Upper lobe of right lung (tissue), 1 donor: Measurements from ENCODE around the gene ARL5C. TPM values are rescaled to one million over a fixed set of nuclear protein-coding genes. Genes with fewer than 3 reads are reported as not detected.

Experiments
- ATAC-seq: fragments of 200-7000 bp; cut with Tn5 transposase; one replicate; pipeline ENCODE4 v1.9.1; 2020; ENCODE audit warnings: mild to moderate bottlenecking, moderate library complexity
- DNase-seq: peaks from one replicate; pipeline ENCODE4 v3.0.0-alpha.2; 2020
- H3K27ac ChIP-seq: fragments of 200-600 bp; one replicate; pipeline ENCODE4 v1.8.0; 2022
- H3K27me3 ChIP-seq: fragments of 200-600 bp; one replicate; pipeline ENCODE4 v1.8.0; 2022; ENCODE audit warnings: mild to moderate bottlenecking
- H3K36me3 ChIP-seq: fragments of 200-600 bp; one replicate; pipeline ENCODE4 v1.8.0; 2022
- H3K4me1 ChIP-seq: fragments of 200-600 bp; one replicate; pipeline ENCODE4 v1.8.0; 2022
- H3K4me3 ChIP-seq: fragments of 200-600 bp; one replicate; pipeline ENCODE4 v1.8.0; 2022; ENCODE audit warnings: mild to moderate bottlenecking
- H3K9me3 ChIP-seq: fragments of 200-600 bp; one replicate; pipeline ENCODE4 v1.8.0; 2022
- CTCF ChIP-seq: fragments of 200-600 bp; IDR thresholded peaks from one replicate; pipeline ENCODE4 v1.8.0; 2022; ENCODE audit warnings: antibody characterized with exemption
- intact Hi-C: fragments of 100-400 bp; cut with DNase I; formaldehyde crosslinking; loops from one replicate; pipeline ENCODE4 v1.11.0; 2022
- total RNA-seq: library from RNA; stranded (reverse); fragmentation: NEBNext Ultra II Directional; extraction: Animal tissue kit (Norgen Biotek cat#: 25700); gene quantifications from one replicate; pipeline ENCODE4 v1.2.1, GENCODE V29; 2021
- donor health status: DM: no; HTN: yes; CAD: no; lungs with severe emphysema.

ARL5C gene
- total RNA-seq, 1 donor from 2014 or later: not detected

GRCh38 chr17:39209317-39210092 is 43.5 kb upstream of the ARL5C start:
- no peak for TF ChIP-seq CTCF
- intact Hi-C loops: no loop called here
- ATAC-seq (peak; percentile 68), DNase-seq (peak; percentile 92)
- Histone ChIP-seq H3K4me3 (peak overlapping the region; percentile 44), H3K27me3 (peaks cover 6% of the 10 kb centered on the region), H3K27ac (peak overlapping the region; percentile 80), H3K4me1 (peaks cover 29% of the 10 kb centered on the region), H3K36me3 (peaks cover 8% of the 10 kb centered on the region), H3K9me3 (no peaks in the 10 kb centered on the region)

DNA sequence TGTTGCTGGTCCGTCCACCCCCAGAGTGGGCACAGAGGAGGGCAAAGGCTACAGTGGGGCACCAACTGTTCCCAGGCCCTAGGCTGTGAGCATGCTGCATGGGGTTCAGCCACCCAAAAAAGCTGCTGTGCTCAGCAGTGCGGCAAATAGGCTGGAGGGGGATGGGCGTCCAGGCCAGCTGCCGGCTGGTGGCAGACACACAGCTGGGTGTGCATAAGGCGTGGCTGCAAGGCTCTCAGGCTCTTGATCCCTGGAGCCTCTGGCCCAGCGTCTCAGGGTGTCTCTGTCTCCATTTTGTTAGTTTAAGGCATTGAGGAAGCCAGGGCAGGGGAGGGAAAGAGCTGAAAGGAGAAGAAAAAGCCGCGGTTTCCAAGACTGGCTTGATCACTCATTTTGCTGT is 42.9 kb upstream of the ARL5C start:
- DNase-seq (peak; percentile 78), ATAC-seq (peak; percentile 24)
- Histone ChIP-seq H3K9me3 (no peaks in the 10 kb centered on the region), H3K4me3 (peak overlapping the region; percentile 44), H3K27ac (peak overlapping the region; percentile 80), H3K4me1 (peaks cover 29% of the 10 kb centered on the region), H3K27me3 (peaks cover 6% of the 10 kb centered on the region), H3K36me3 (peaks cover 14% of the 10 kb centered on the region)
- no peak for TF ChIP-seq CTCF
- intact Hi-C loops: no loop called here

GRCh38 chr17:39208136-39208535 is 42.2 kb upstream of the ARL5C start:
- Histone ChIP-seq H3K4me1 (peaks cover 29% of the 10 kb centered on the region), H3K27me3 (peaks cover 6% of the 10 kb centered on the region), H3K36me3 (peaks cover 22% of the 10 kb centered on the region), H3K9me3 (no peaks in the 10 kb centered on the region), H3K4me3 (no peak overlapping the region), H3K27ac (no peak overlapping the region)
- DNase-seq (peak; percentile 80), ATAC-seq (peak; percentile 16)
- intact Hi-C loops: no loop called here
- no peak for TF ChIP-seq CTCF

DNA sequence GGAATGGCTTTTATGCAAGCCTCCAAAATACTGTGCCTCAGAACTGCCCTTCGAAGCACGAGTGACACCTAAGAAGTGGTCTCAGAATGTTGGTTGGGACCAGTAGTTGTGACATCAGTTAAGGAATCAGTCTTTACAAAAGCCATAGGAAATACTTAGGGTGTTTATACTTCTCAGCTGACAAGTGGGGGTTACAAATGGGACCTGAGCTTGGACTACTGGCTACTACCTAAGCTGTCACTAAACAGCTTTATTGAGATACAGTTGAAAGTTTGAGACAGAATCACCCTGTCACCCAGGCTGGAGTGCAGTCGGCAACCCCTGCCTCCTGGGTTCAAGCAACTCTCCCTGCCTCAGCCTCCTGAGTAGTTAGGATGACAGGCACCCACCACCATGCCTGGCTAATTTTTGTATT is 39.2 kb upstream of the ARL5C start:
- DNase-seq (no peak), ATAC-seq (no peak)
- no peak for TF ChIP-seq CTCF
- intact Hi-C loops: no loop called here
- no peak overlapping the region for H3K4me3 ChIP-seq
- no peak overlapping the region for H3K27ac ChIP-seq
- H3K36me3 ChIP-seq: peaks cover 44% of the 10 kb centered on the region
- no peaks in the 10 kb centered on the region for H3K9me3 ChIP-seq
- H3K4me1 ChIP-seq: peaks cover 35% of the 10 kb centered on the region
- no peaks in the 10 kb centered on the region for H3K27me3 ChIP-seq

GRCh38 chr17:39204245-39204644 is 38.3 kb upstream of the ARL5C start:
- H3K9me3 ChIP-seq: no peaks in the 10 kb centered on the region
- H3K4me3 ChIP-seq: no peak overlapping the region
- no peak for DNase-seq
- peaks cover 44% of the 10 kb centered on the region for H3K36me3 ChIP-seq
- no peak for ATAC-seq
- H3K27me3 ChIP-seq: no peaks in the 10 kb centered on the region
- no peak overlapping the region for H3K27ac ChIP-seq
- peaks cover 27% of the 10 kb centered on the region for H3K4me1 ChIP-seq
- TF ChIP-seq CTCF: no peak
- intact Hi-C loops: no loop called here
